ENCODE measurements around the gene LMCD1. TPM values are rescaled to one million over a fixed set of nuclear protein-coding genes. Genes with fewer than 3 reads are reported as not detected.

LMCD1 gene
- total RNA-seq, 4 donors from 2014 or later = 43.2 to 576 (median 131) TPM

DNA sequence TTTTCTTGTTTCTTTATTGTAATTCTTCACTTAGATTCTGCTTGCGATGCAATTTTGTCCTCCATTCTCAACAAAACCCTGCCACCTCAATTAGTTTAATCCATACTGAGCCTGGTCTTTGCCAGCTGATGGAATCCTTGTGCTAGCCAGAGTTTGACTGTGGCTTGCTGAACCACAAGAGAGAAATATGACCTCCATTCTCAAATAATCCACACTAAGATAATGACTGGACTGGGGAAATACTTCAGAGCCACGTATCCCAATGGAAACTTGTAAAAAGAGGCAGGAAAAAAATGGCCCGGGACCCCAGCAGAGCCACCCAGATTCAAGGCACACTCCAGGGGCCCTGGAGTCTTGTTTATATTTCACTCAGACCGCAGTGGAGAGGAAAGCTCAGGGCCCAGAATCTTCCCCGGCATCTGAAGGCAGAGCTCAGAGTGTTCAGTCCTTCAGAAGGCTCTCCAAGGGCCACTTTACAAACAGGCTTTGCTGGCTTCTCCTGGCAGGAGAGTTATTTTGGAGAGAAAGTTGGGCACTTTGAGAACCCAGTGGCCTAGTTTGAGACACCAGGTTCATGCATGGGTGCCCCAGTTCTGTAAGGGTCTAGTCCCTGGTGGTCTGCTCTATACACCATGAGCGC is 80.3 kb downstream of the LMCD1 start:
- H3K36me3 ChIP-seq = peaks cover 0 to 8% (median 0%) of the 10 kb centered on the region in 4 donors
- no peak for DNase-seq (ENCODE audit: extremely low spot score)
- intact Hi-C loops (cut with DNase I) = no loop called here
- no peaks in the 10 kb centered on the region for H3K27me3 ChIP-seq
- no peak overlapping the region for H3K27ac ChIP-seq (replicated peaks in 1 of 4)
- H3K4me3 ChIP-seq = no peak overlapping the region
- no peaks in the 10 kb centered on the region for H3K9me3 ChIP-seq
- H3K4me1 ChIP-seq = no peaks in the 10 kb centered on the region
- no peak for TF ChIP-seq POLR2A (IDR thresholded peaks at IDR 0.05; ENCODE audit: low read depth)
- TF ChIP-seq EP300 (IDR thresholded peaks at IDR 0.05) = no peak
- TF ChIP-seq, protein P1, sequence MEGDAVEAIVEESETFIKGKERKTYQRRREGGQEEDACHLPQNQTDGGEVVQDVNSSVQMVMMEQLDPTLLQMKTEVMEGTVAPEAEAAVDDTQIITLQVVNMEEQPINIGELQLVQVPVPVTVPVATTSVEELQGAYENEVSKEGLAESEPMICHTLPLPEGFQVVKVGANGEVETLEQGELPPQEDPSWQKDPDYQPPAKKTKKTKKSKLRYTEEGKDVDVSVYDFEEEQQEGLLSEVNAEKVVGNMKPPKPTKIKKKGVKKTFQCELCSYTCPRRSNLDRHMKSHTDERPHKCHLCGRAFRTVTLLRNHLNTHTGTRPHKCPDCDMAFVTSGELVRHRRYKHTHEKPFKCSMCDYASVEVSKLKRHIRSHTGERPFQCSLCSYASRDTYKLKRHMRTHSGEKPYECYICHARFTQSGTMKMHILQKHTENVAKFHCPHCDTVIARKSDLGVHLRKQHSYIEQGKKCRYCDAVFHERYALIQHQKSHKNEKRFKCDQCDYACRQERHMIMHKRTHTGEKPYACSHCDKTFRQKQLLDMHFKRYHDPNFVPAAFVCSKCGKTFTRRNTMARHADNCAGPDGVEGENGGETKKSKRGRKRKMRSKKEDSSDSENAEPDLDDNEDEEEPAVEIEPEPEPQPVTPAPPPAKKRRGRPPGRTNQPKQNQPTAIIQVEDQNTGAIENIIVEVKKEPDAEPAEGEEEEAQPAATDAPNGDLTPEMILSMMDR (IDR thresholded peaks at IDR 0.05) = no peak
- no peak for TF ChIP-seq POLR2AphosphoS5 (IDR thresholded peaks at IDR 0.05)
- 94% methylated on average over 6 of the region's 6 CpGs for WGBS

DNA sequence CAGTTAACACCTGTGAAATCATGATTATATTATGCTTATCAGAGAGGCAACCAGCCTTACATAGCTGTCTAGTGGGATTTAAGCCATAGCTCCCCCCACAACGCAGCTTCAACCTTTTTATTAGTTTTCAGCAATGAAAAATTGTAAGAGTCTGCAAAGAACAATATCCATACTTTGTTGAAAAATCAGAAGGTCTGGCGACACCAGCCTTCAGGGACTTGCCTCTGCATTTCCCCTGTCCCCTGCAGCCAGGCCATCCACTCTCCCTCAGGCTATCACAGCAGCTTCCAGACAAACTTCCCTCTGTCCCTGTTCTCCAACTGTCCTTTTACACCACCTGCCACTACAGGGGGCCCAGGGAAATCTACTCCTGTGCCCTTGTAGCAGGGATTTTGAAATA is 83.0 kb downstream of the LMCD1 start:
- 96% methylated on average over 2 of the region's 2 CpGs for WGBS
- no peaks in the 10 kb centered on the region for H3K4me1 ChIP-seq
- no peaks in the 10 kb centered on the region for H3K36me3 ChIP-seq
- no peaks in the 10 kb centered on the region for H3K27me3 ChIP-seq
- TF ChIP-seq EP300 (IDR thresholded peaks at IDR 0.05) (no peak), POLR2AphosphoS5 (IDR thresholded peaks at IDR 0.05) (no peak), POLR2A (IDR thresholded peaks at IDR 0.05; ENCODE audit: low read depth) (no peak)
- TF ChIP-seq, protein P1 (IDR thresholded peaks at IDR 0.05) = no peak
- DNase-seq (ENCODE audit: extremely low spot score) = no peak
- H3K9me3 ChIP-seq = no peaks in the 10 kb centered on the region
- intact Hi-C loops (cut with DNase I) = no loop called here
- H3K27ac ChIP-seq (replicated peaks in 1 of 4) = no peak overlapping the region
- no peak overlapping the region for H3K4me3 ChIP-seq

DNA sequence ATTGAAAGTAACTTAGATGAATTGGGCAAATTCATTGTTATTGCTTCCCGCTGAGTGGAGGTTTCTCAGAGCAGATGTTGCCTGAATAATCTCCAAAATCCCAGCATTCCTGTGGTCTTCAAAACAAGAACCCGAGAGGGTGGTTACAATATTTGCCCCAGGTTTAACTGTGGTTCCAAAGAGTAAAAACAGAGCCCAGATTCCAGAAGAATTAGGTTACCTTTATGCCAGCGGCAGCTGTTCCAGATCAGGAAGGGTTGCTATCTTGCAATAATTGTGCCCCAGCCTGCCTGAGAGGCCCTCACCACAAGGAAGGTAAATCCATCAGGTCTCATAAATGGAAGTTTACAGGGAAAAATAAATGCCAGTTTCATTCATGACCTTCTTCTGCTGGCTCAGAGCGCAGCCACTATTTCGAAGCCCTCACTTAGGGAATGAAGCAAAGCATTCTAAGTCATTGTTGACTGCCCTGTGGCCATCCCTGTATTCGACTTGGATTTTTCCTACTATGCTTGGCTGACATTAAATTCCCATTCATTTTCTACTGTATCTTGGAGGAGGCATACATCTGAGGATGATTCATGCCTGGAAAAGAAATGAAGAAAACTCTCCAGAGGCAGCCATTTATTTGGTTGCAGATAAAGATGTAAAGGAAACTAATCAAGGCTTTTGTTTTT is 88.4 kb downstream of the LMCD1 start:
- intact Hi-C loops (cut with DNase I) = no loop called here
- TF ChIP-seq EP300 (IDR thresholded peaks at IDR 0.05) (no peak), POLR2A (IDR thresholded peaks at IDR 0.05; ENCODE audit: low read depth) (no peak), POLR2AphosphoS5 (IDR thresholded peaks at IDR 0.05) (no peak)
- TF ChIP-seq, protein P1 (IDR thresholded peaks at IDR 0.05) = no peak
- WGBS = 69% methylated on average over 6 of the region's 6 CpGs
- Histone ChIP-seq H3K27ac (replicated peaks in 1 of 4) (no peak overlapping the region), H3K4me1 (peaks cover 0 to under 1% (median 0%) of the 10 kb centered on the region in 4 donors), H3K36me3 (no peaks in the 10 kb centered on the region), H3K4me3 (no peak overlapping the region), H3K9me3 (no peaks in the 10 kb centered on the region), H3K27me3 (no peaks in the 10 kb centered on the region)
- DNase-seq (ENCODE audit: extremely low spot score) = no peak

DNA sequence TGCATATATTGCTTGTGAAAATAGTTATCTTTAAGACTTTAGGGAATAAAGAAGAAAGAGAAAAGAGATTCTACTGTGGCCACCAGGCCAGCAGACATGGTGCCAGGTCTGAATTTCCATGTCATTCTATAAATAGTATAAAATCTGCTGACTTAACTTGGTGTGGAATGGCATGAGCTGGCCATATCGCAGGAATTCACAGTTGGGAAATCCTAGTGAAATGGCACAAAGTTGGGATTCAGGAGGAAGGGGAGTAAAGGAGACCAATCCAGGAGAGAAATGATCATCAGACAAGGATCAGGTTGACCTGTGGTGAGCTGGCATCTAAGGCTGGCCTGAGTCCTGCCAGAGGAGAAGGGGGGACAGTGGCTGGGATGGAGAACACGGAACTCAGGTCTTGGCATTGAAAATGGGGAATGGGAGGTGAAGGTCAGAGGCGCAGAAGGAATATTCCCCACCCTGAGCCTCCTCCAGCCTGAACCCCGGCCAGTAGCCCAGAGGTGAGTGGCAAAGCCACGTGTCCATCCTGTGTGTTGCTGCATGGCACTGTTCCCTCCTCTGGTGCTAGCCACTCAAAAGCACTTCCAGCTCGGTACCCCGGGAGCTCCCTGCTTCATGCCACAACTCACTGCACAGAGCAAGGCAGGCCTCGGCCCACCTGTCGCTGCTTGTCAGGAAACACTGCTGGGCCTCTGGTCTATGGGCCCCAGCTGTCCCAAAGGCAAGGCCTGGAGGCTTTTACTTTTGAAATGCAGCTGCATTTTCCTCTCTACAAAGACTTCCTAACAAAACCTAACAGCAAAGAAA is 91.6 kb downstream of the LMCD1 start:
- Histone ChIP-seq H3K27ac (replicated peaks in 1 of 4) (no peak overlapping the region), H3K36me3 (no peaks in the 10 kb centered on the region), H3K27me3 (no peaks in the 10 kb centered on the region), H3K4me3 (no peak overlapping the region), H3K9me3 (no peaks in the 10 kb centered on the region), H3K4me1 (peaks cover 0 to 7% (median 0%) of the 10 kb centered on the region in 4 donors)
- intact Hi-C loops (cut with DNase I) = no loop called here
- WGBS = 84% methylated on average over 7 of the region's 9 CpGs
- DNase-seq (ENCODE audit: extremely low spot score) = no peak
- TF ChIP-seq POLR2A (IDR thresholded peaks at IDR 0.05; ENCODE audit: low read depth) (no peak), EP300 (IDR thresholded peaks at IDR 0.05) (no peak), POLR2AphosphoS5 (IDR thresholded peaks at IDR 0.05) (no peak)
- TF ChIP-seq, protein P1 (IDR thresholded peaks at IDR 0.05) = no peak
